NCI-H2171 treated with DMSO at 0.1 percent for 48 hours (cell line): Measurements from ENCODE around the gene ETV7.
"Not testable (repeated sequence)": the region's sequence is repeated elsewhere in the genome, so short reads cannot be mapped to it uniquely, and the experiment has no call there.

Source experiments
- DNase-seq: peaks from one replicate; lab custom pipeline; 2025; lab: John Stamatoyannopoulos, UW

Gene ETV7

DNA sequence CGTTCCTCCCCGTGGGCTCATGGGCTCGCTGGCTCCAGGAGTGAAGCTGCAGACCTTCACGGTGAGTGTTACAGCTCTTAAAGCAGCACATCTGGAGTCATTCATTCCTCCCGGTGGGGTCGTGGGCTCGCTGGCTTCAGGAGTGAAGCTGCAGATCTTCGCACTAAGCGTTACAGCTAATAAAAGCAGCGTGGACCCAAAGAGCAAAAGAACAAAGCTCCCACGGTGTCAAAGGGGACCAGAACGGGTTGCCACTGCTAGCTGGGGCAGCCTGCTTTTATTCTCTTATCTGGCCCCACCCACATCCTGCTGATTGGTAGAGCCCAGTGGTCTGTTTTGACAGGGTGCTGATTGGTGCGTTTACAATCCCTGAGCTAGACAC, 24.1 kb downstream of the ETV7 start:
- DNase-seq, result not testable (repeated sequence)

DNA sequence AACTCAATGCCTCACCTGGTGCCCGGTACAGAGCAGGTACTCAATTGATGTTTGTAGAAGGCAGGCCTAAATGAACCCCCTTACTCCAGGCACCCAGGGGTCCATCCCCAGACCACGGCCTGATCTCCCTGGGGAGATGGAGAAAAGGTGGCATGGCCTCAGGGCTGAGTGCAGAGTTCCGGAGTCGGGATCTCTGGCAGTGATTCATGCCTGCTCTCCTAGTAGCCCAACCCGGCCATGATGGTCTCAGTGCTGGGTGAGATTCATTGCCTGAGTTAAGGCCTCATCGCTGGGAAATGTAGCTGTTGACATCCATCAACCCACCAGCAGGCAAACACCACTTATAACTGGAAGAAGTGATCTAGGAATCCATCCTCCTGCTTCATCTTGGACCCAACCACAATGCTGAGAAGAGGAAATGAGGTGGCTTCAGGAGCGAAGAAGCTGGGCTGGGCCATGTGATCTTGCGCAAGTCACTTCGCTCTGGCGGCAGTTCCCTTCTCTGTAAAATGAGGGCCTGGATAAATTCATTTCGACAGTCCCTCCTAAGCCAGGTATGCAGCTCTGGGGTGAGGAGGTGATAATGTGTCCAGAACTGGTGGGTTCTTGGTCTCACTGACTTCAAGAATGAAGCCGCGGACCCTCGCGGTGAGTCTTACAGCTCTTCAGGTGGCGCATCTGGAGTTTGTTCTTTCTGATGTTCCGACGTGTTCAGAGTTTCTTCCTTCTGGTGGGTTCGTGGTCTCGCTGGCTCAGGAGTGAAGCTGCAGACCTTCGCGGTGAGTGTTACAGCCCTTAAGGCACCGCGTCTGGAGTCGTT, 24.7 kb downstream of the ETV7 start:
- no peak for DNase-seq

DNA sequence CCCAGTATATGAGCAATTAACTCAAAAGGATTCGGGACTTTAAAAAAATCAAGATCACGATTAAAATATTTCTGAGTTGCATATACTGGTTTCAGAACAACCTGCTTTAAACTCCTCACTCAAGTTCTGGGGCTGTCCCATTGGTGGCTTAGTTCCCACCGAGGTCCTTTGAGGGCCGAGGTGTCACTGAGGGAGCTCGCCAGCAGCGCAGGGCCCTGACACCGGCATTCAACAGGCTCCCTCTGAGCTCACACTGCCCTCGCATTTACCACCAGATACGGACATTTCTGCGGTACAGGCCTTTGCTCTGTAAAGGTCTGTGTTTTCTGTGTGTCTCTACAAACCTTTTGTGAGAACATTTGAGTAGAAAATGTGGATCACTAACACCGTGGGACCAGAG, 26.4 kb downstream of the ETV7 start:
- DNase-seq, result no peak

DNA sequence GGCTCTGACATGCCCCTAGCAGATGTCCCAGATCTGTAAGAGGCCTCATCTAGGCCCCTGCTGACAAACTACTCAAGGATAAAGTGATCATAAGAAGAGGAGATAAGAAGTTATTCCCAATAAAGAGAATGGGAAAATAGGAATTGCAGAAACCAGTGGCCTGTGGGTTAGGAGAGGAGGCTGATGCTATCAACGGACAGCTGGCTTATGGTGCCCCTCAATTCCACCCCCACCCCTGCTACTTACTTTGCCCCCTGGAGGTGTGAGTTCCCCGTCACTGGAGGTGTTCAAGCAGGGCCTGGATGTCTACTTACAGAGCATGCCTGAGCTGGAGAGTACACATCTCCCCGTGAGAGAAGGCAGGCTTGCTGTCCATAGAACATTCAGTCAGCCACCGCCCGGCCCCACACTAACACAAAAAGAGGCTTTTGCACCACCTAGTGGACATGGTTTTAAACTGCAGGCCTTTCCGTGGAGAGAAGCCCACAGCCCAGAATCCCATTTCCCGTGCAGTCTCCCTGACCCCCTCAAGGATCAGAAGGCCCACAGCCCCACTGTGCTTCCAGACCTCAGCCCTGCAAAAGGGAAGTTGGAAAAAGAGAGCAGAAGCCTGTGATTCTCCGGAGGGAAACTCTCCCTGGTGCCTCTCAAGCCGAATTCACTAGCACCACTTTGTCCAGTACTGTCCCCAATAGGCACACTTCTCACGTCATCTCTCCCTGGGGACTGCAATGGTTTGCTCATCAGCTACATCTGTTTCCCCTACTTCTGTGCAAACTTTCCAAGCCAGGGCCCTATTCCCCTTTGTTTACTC, 27.0 kb downstream of the ETV7 start:
- peak; percentile 74 for DNase-seq

DNA sequence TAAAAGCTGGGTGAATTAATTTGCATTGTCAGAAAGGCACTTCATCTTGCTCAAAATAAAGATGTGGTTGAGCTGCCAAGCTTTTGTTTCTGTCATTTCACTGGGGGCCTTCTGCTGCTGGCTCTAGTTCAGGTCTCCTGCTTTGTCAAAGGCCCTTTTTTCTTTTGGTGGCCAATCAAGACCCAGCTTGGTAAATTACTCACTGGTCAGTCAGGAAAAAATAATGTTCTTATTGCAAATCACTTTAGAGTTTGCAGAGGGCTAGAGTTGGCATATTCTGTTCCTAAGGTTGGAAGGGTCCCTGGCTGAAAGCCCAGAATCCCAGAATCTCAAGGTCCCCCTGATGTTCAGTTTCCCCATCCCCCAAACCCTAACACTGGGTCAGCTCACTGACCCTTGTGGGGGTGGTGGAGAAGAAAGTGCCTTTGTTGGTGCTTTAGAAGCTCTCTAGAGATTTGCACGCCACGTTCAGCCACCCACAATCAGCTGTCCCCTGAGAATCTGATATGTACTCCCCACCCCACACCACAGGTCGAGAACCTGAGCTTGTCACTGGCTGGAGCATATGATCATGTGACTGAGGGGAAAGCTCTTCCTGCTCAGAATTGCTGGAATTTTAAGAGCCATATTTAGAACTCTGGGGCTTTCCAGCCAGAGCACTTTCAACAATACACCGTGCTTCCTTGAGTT, 29.1 kb downstream of the ETV7 start:
- no peak for DNase-seq

DNA sequence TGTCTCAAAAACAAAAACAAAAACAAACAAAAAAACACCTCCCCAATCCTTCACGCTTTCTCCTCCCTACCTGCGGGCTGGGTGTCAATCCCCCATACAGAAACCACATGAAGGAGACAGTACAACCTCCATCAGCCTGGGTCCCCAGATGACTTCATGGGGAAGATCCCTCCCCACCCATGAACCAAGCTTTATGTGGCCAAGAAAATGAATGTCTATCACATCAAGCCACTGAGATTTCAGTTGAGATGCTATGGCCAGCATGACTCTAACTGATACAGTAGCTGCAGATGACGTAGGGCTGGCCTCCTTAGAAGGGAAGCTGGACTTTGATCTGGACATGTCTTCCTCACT, 29.6 kb downstream of the ETV7 start:
- DNase-seq, result no peak

DNA sequence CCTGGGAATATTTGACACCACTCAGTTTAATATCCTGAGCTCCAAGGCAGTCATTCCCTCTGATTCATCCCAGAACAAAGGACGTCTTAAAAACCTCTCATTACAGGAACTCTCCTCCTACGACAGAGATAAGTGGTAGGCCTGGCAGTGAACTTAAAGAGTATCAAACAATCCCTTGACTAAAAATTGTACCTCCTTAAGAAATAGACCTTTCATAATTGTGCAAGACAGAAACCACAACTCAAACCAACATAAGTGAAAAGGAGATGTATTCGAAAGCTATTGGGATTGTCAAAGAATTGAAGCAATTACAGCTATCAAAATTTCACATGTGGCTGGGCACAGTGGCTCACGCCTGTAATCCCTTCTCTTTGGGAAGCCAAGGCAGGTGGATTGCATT, 31.6 kb downstream of the ETV7 start:
- no peak for DNase-seq

DNA sequence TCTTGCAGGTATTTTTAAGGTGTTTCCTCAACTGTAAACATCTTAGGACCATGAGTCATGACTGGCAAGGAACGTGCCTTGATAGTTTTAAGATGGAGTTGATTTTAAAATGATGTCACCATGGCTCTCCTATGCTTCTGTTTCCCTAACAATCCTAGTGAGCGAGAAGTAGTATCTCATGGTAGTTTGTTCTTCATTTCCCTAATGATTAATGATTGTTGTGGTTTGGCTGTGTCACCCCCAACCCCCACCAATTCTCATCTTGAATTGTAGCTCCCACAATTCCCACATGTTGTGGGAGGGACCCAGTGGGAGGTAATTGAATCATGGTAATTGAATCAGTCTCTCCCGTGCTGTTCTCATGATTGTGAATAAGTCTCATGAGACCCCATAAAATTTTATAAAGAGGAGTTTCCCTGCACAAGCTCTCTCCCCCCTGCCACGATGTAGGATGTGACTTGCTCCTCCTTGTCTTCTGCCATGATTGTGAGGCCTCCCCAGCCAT, 34.0 kb downstream of the ETV7 start:
- no peak for DNase-seq

DNA sequence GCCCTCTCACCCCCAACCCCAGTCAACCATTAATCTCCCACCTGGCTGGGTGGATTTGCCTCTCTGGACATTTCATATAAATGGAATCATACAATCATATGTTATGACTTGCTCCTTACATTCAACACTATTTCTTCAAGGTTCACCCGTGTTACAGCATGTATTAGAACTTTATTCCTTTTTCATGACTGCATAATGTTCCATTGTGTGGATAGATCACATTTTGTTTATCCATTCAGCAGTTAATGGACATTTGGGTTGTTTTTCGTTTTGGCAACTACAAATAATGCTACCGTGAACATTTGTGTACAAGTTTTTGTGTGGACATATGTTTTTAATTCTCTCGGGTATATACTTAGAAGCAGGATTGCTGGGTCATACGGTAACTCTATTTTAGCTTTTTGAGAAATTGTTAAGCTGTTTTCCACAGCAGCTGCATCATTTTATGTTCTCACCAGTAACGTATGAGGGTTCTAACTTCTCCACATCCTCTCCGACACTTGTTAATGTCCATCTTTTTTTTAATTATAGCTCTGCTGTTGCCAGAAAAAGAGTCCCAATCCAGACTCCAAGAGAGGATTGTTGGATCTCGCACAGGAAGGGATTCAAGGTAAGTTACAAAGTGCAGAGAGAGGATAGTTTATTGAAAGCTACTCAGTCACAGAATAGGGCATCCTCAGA, 34.9 kb downstream of the ETV7 start:
- no peak for DNase-seq

DNA sequence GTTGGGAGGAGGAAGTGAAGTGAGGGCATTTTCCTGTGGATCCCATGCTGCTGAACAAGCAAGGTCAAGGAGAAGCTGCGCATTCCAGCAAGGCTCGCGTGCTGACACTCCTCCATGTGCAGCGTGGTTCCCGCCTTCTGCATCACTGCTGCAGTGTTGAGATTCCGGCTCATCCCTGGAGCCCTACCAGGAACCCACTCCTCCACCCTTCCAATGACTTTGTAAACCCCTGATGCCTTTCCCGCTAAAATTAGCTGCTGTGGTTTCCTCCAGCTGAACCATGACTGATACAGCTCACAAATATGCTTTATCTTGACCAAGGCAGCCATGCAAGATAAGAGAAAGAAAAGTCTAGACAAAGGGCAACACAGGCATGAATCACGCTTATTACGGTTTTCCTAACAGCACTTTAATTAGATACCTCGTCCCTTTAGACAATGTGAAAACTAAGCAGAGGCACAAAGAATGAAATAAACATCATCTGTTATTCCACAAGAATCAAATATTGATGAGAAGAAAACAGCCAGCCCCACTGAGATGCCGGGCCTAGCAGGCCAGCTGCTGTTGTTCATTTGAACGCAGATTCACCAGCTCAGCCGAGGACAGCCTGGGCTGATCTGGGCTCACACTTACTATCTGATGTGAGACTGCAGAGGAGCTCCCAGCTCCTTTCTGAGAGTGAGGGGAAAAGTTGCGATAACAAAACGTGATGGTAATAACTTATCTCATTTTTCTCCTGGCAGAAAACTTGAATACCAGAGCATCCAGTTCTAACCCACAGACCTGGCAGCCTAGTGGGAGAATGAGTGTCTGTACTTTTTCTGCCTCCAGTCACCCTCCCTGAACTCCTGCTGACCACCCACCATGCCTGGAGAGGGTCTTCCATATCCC, 36.5 kb downstream of the ETV7 start:
- no peak for DNase-seq

DNA sequence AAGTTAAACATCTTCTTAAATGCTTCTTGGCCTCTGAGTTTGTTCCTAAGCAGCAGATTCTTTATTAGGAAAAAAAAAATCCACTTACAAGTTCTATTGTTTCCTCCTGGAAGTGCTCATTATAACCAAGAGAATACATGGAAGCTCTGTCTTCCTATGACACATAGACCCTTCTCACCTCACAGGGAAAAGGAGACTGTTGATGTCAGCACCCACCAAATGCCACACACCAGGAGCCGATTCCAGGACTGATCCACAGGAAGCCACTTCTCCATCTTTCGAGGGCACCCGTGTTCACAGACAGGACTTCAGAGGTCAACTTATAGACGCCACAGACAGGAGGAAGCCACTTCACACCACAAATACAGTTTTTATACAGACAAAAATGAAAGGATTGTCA, 37.4 kb downstream of the ETV7 start:
- DNase-seq, result no peak

DNA sequence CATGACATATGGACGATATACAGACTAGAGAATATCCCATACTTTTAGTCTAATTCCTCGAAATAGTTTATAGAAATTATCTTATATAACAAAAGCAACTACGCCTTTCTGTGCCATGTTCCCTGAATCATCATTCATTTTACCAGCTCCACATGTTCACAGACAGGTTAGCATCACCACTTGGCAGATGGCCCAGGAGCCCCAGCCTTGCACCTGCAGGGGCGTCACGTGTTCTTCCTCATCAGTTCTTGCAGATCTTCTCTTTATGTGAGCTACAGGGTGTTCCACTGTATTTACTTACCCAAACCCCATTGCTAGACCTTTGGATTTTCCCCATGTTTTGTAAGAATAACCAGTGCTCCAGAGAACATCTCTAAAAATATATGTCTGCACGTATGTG, 38.2 kb downstream of the ETV7 start:
- DNase-seq, result peak; percentile 95

DNA sequence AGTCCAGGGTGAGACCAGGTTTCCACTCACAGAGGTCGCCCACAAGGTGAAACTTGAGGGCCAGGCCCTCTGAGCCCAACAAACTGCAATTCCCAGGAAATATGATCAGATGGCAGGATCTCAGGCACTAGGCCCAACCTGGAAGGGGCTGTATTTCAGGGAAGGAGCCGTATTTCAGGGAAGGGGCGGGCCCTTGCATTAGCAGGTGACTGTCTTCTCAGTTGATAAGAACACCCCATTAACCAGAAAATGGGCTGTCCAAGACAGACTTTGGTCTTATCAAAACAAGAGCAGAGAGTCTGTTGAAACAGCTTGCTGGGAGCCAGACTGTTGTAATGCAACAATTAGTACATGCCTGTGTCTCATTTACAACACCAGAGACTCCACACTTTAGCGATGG, 39.8 kb downstream of the ETV7 start:
- DNase-seq, result peak; percentile 22

DNA sequence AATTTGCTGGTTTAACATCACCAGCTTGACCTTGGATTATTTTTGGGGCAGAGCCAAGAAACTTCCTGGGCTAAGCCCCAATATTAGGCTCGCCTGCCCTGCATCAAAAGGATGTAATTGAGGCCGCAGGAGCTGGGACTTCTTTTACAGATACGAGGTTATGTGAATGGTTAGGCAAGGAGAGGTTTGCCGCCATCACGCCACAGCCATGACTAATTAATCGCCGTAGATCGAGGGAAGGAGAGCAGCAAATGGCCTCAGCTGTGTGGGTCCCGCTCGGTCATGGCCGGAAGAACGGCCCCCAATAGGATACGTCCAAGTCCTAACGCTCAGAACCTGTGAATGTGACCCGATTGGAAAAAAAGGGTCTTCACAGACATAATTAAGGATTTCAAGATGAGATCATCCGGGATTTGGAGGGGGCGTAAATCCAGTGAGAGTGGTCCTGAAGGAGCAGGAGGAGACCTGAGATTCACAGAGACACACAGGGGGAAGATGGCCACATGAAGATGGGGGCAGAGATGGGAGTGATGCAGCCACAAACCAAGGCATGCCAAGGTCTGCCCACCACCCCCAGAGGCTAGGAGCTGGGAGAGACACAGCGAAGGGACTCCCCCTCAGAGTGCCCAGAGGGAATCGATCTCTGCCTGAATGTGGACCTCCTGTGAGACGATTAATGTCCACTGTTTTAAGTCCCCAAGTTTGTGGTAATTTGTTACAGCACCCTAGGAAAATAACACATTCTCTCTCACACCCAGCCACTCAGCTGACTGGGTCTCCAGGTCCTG, 40.8 kb downstream of the ETV7 start:
- no peak for DNase-seq

DNA sequence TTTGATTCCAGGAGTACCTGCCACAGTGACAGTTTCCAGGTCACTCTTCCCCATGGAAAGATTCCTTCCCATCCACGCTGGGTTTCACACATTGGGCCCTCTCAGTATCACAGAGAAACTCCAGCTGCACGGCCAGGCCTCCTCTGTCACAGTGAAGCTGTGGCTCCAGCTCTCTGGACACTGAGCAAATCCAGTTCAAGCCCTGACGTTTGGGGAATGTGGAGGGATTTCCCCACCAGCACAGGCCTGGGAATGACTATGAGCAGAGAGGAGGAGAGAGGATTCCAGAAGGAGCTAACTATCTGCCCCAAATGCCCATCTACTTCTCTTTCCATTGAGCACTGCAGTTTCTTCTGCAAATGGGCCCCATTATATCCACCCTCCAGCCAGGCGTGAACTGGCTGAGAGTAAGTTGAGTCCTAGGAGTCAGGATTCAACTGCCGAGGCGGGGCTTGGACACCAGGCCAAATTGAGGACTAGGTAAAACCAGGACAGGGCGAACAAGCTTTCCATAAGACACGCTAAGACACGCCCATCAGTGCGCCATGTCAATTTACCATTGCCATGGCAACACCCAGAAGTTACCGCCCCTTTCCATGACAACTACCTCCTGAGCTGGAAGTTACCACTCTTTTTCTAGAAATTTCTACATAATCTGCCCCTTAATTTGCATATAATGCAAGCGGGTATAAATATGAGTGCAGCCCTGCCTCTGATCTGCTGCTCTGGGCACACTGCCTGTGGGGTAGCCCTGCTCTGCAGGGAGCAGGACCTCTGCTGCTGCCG, 41.6 kb downstream of the ETV7 start:
- DNase-seq, result no peak

DNA sequence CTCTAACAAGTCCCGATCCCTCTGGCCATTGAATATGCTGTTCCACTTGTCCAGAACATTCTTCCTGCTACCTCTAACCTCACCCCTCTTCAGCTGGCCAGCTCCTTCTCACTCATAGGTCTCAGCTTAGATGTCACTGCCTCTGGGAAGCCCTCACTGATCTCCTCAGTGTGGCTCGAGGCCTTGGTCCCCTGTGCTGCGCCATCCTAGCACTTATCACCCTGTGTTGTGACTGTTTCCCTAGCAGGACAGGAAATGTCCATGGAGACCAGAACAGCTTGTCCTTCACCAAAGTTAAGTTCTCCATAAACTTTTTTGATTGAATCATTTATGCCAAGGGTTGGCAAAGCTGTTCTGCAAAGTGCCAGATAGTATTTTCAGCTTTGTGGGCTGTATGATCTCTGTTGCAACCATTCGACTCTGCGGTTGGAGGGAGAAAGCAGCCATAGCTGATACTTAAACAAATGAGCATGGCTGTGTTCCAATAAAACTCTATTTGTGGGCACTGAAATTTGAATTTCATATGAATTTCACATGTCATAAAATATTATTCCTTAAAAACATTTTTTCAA, 44.3 kb downstream of the ETV7 start:
- DNase-seq, result no peak

DNA sequence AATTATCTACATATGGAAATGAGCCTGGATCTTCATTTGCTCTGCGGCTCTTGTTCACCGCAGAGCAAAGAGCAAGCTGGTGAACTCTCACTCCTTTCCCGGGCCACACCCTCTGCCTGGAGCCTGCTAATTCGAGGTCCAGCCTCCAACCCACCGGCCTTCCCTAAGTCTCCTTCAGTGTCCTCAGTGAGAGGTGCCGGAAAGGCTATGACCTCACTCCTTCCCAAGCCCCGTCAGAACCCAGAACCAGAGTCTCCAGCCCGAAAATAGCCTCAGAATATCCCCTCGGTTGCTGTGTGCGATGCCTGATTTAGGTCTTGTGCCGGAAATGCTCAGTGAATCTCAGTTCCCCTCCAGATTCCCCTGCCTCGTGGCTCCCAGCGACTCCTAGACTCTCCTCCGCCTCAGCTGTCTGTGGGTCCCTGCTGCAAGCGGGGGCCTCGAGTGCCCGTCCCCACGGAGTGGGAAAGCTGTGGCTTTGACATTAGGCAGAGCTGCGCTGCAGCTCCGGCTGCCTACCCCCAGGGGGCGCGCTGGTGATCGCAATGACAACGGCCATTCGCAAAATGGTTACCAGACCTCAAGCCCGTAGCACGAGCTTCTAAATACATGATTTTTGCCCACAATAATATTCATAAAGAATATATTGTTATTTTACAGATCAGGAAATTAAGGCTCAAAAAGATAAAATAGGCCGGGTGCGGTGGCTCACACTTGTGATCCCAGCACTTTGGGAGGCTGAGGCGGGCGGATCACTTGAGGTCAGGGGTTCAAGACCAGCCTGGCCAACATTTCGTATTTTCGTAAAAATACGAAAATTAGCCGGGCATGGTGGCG, 46.6 kb downstream of the ETV7 start:
- DNase-seq, result peak; percentile 56

DNA sequence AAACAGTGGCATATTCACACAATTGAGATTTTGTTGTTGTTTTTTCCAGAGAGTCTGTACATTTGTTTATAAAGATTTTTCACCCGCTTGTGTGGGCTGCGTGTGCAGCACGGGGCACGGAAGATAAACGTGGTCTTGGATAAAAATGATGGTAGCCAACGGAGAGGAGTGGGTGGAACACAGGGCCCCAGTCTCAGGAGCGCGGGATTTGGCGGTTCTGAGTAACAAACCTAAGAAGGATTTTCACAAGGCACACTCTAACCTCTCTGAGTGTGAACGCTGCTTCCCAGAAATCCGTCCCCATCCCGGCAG, 47.2 kb downstream of the ETV7 start:
- no peak for DNase-seq
